ENCODE measurements around the gene NARS2.

GRCh38 chr11:78504181-78504580 is 70.5 kb downstream of the NARS2 start:
- TF ChIP-seq E2F4 (IDR thresholded peaks at IDR 0.05; ENCODE audit: low read depth, low read length) (no peak), MEF2A (IDR thresholded peaks at IDR 0.05; ENCODE audit: insufficient read depth, low read depth, low read length) (no peak), POLR2AphosphoS5 (IDR thresholded peaks at IDR 0.05; ENCODE audit: low read length) (no peak), ASH2L (IDR thresholded peaks at IDR 0.05; ENCODE audit: borderline replicate concordance, low read depth) (no peak), KDM1A (IDR thresholded peaks at IDR 0.05; ENCODE audit: borderline replicate concordance) (no peak), FOXM1 (IDR thresholded peaks at IDR 0.05; ENCODE audit: low read depth, low read length) (no peak), RAD21 (IDR thresholded peaks at IDR 0.05; ENCODE audit: insufficient read depth, low read depth, low read length) (no peak), HDGF (IDR thresholded peaks at IDR 0.05) (no peak), YY1 (IDR thresholded peaks at IDR 0.05; ENCODE audit: low read depth, low read length) (no peak), MXI1 (IDR thresholded peaks at IDR 0.05; ENCODE audit: low read depth, low read length) (no peak), TCF3 (IDR thresholded peaks at IDR 0.05; ENCODE audit: borderline replicate concordance, insufficient read depth, low read depth, low read length) (no peak)
